Measurements from ENCODE around the gene CERS5. TPM values are rescaled to one million over a fixed set of nuclear protein-coding genes. Genes with fewer than 3 reads are reported as not detected.
A peak's percentile ranks its signal among the peaks of the same experiment; 100 is the strongest.

CERS5 gene
- total RNA-seq, 1 donor from 2014 or later, result 48.0 TPM

- Mint-ChIP-seq H3K27ac (no peak overlapping the region), H3K4me1 (peaks cover 18% of the 10 kb centered on the region), H3K36me3 (peaks cover 27% of the 10 kb centered on the region), H3K4me3 (no peak overlapping the region), H3K27me3 (ENCODE audit: insufficient read depth, low read depth) (peaks cover 2% of the 10 kb centered on the region), H3K9me3 (no peaks in the 10 kb centered on the region)
- peak; percentile 80 for DNase-seq (ENCODE audit: low spot score)
- peaks cover 41% of the 10 kb centered on the region for H4K20me1 ChIP-seq (ENCODE audit: low read depth)
- peaks cover 35% of the 10 kb centered on the region for H3F3A ChIP-seq (ENCODE audit: low read depth)
- no peaks in the 10 kb centered on the region for H3K27me3 ChIP-seq
- TF ChIP-seq EZH2phosphoT487 (IDR thresholded peaks at IDR 0.05), result no peak
- no peak for TF ChIP-seq EZH2 (IDR thresholded peaks at IDR 0.05)
- peak; percentile 81 for TF ChIP-seq CTCF (IDR thresholded peaks at IDR 0.05)
- H3K4me1 ChIP-seq, result peaks cover 3% of the 10 kb centered on the region
- H3K9ac ChIP-seq, result no peak overlapping the region
- no peak overlapping the region for H3K27ac ChIP-seq
- H3K4me3 ChIP-seq, result no peak overlapping the region
- H2AFZ ChIP-seq (replicated peaks), result no peak overlapping the region
- no peak overlapping the region for H3K4me2 ChIP-seq
- H3K36me3 ChIP-seq, result peaks cover 25% of the 10 kb centered on the region
- no peaks in the 10 kb centered on the region for H3K9me3 ChIP-seq (ENCODE audit: low read depth)
- peaks cover 56% of the 10 kb centered on the region for H3K79me2 ChIP-seq (ENCODE audit: low read depth)
Observed at GRCh38 chr12:50088577-50089335, 78.4 kb downstream of the CERS5 start.

- H3K4me1 ChIP-seq, result peaks cover 3% of the 10 kb centered on the region
- no peaks in the 10 kb centered on the region for H3K27me3 ChIP-seq
- Mint-ChIP-seq H3K4me1 (peaks cover 21% of the 10 kb centered on the region), H3K9me3 (no peaks in the 10 kb centered on the region), H3K27ac (no peak overlapping the region), H3K4me3 (peak overlapping the region; percentile 31), H3K27me3 (ENCODE audit: insufficient read depth, low read depth) (peaks cover 4% of the 10 kb centered on the region), H3K36me3 (peaks cover 27% of the 10 kb centered on the region)
- H3K79me2 ChIP-seq (ENCODE audit: low read depth), result peaks cover 56% of the 10 kb centered on the region
- H3K36me3 ChIP-seq, result peaks cover 25% of the 10 kb centered on the region
- H4K20me1 ChIP-seq (ENCODE audit: low read depth), result peaks cover 41% of the 10 kb centered on the region
- peaks cover 35% of the 10 kb centered on the region for H3F3A ChIP-seq (ENCODE audit: low read depth)
- H3K27ac ChIP-seq, result no peak overlapping the region
- TF ChIP-seq EZH2phosphoT487 (IDR thresholded peaks at IDR 0.05) (no peak), CTCF (IDR thresholded peaks at IDR 0.05) (no peak), EZH2 (IDR thresholded peaks at IDR 0.05) (no peak)
- no peak overlapping the region for H3K9ac ChIP-seq
- no peaks in the 10 kb centered on the region for H3K9me3 ChIP-seq (ENCODE audit: low read depth)
- H3K4me2 ChIP-seq, result no peak overlapping the region
- DNase-seq (ENCODE audit: low spot score), result no peak
- no peak overlapping the region for H3K4me3 ChIP-seq
- no peak overlapping the region for H2AFZ ChIP-seq (replicated peaks)
Observed at GRCh38 chr12:50087995-50088394, 79.2 kb downstream of the CERS5 start.

- H3K9me3 Mint-ChIP-seq, result no peaks in the 10 kb centered on the region
- peak overlapping the region; percentile 97 for H3K4me3 Mint-ChIP-seq
- DNase-seq (ENCODE audit: low spot score), result no peak
- Histone ChIP-seq H3K9me3 (ENCODE audit: low read depth) (no peaks in the 10 kb centered on the region), H3K9ac (no peak overlapping the region), H3K4me3 (no peak overlapping the region), H3K36me3 (peaks cover 25% of the 10 kb centered on the region), H3K79me2 (ENCODE audit: low read depth) (peaks cover 56% of the 10 kb centered on the region), H4K20me1 (ENCODE audit: low read depth) (peaks cover 41% of the 10 kb centered on the region), H2AFZ (replicated peaks) (no peak overlapping the region), H3K27ac (no peak overlapping the region), H3F3A (ENCODE audit: low read depth) (peaks cover 35% of the 10 kb centered on the region), H3K4me1 (peaks cover 3% of the 10 kb centered on the region), H3K4me2 (no peak overlapping the region), H3K27me3 (no peaks in the 10 kb centered on the region)
- H3K27ac Mint-ChIP-seq, result no peak overlapping the region
- H3K4me1 Mint-ChIP-seq, result peaks cover 21% of the 10 kb centered on the region
- peaks cover 27% of the 10 kb centered on the region for H3K36me3 Mint-ChIP-seq
- TF ChIP-seq EZH2phosphoT487 (IDR thresholded peaks at IDR 0.05) (no peak), CTCF (IDR thresholded peaks at IDR 0.05) (no peak), EZH2 (IDR thresholded peaks at IDR 0.05) (no peak)
- peaks cover 4% of the 10 kb centered on the region for H3K27me3 Mint-ChIP-seq (ENCODE audit: insufficient read depth, low read depth)
Observed at GRCh38 chr12:50087151-50087550, 80.0 kb downstream of the CERS5 start.
